ENCODE data around the gene SLC2A1.

The SLC2A1 gene

GRCh38 chr1:42960122-42960390 is 1.4 kb upstream of the SLC2A1 start:
- DNase-seq = no peak

DNA sequence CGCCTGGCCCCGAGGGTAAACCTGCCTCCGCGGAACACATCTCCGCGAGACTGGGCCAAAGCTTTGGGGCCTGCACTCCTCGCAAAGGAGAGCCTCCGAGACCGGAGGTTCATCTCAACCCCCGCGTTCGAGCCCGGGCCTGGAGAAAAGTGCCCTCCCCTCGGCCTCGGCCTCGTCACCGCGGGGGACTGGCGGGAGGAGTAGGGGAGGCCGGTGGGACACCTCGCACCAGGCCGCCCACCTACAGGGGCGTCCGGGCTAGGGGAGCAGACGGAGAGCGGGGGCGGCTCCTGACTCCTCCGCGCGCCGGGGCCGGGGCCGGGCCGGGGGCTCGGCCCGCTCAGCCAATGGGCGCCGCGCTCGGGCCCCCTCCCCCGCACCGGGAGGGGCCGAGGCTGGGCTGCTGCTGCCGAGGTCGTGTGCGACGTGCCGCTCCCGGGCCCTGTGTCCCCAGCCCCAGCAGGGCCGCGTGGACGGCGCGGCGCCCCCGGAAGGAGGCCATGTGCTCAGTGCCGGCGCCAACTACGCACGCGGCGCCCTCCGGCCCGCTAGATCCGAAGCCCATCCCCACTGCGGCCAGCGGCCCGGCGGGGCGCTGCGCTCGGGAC is 684 bp downstream of the SLC2A1 start:
- DNase-seq = peak; percentile 73

- peak; percentile 15 for DNase-seq
Observed at GRCh38 chr1:42957229-42957879, 1.3 kb downstream of the SLC2A1 start.

DNA sequence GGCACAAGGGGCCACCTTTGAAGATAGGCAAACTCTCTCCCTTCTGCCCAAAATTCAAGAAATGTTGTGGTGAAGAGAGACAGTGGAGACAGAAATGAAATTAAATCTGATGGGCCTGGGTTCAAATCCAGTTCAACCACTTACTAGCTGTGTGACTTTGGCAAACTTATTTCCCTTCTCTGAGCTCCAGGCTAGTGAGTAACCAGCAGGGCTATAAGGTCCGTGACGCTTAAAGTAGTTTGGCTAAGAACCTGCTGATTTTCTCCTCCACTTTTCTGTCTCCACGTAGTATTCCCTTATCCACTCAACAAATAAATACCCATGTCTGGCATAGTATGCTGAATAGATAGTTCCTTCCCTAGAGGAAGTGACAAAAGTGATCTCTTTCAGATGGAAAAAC is 1.9 kb downstream of the SLC2A1 start:
- no peak for DNase-seq

DNA sequence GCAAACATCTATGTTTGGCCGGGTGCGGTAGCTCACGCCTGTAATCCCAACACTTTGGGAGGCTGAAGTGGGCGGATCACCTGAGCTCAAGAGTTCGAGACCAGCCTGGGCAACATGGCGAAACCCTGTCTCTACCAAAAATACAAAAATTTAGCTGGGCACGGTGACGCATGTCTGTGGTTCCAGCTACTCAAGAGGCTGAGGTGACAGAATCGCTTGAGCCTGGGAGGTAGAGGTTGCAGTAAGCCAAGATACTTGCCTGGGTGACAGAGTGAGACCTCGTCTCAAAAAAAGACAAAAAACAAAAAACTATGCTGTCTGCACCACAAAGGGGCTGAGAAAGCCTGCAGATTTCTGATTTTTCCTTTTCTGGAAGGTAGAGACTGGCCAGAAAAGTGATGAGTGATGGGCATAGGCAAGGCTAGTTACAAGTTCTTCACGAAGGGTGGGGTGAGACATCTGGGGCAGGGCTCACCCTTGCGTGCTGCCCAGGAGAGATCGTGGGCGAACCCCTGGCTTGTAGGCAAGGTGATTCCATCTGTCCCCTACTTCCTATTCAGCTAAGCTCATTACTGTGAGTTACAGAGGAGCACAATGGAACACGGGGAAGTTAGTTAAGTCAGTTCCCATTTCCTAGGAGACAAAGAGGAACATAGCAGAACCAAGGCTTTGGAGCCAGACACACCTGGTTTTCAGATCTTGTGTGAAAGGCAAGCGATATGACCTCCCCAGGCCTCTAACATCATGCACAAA is 3.2 kb downstream of the SLC2A1 start:
- no peak for DNase-seq

DNA sequence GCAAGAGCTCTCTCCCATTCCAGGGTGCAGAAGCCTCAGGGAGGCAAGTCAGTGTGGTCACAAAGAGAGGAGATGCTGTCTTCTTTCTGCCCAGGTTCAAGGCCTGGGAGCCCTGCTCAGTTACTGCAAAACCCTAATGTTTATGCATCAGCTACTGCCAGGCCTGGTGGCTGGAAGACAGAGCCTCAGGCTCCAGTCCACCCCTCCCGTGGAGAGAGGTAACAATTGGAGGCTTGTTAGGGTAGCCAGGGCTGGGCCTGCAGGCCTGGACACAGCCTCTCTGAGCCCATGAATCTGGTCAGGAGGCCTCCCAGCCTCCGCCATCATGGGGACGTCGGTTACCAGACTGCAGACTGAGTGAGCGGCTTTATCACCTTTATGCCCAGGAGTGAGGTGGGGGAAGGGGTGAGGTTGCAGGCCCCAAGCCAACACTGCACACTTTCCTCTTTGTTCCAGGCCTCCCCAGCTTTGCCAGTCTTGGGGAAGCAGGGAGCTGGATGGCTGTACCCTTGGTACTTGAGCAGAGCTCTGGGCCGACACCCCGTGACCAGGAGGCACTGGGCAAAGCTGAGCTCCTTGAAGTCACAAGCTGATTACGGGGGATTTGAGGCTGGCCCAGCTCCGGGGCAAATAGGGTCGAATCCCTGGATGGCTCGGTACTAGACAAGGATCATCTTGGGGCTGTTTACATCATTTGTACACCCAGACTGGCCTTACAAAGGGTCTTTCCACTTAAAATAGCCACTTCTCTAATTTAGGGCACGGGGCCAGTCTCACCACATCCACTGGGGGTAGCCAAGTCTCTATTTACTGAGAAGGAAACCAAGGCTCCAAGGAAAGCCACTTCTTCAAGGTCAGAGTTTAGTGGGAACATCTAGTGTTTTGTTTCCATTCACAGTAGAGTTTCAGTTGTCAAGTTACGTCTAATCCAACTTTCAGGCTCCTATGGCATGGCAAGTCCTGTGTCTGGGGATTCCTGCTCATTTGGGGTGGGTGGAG is 5.2 kb downstream of the SLC2A1 start:
- DNase-seq = no peak

DNA sequence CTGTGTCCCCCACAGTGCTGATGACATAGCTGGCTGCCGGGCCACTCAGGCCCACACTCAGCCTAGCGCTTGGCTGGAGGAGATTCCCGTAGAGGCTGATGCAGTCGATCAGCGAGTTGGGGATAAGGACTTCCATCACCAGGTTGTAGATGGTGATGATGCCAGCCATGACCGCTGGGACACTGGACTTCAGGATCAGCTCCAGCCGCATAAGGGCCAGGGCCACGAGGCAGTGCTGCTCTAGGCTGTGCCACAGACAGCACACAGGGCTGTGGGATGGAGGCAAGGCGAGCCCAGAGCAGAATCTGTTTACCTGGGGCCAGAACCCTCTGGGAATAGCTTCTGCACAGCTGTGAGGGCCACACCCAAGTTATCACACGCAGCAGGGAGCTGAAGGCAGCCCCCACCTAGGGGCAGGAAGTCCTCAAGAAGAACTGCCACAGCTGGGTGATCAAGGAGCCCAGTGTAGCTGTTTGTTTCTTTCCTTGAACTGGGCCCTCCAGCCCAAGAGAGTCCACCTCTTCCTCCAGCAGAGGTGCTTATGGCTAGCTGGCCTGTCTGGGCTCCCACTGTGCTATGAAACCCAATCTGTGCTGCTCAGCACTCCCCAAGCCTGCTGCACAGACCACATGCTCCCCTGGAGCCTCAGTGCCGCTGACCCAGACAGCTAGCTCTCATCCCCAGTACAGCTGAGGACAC is 6.2 kb downstream of the SLC2A1 start:
- no peak for DNase-seq

DNA sequence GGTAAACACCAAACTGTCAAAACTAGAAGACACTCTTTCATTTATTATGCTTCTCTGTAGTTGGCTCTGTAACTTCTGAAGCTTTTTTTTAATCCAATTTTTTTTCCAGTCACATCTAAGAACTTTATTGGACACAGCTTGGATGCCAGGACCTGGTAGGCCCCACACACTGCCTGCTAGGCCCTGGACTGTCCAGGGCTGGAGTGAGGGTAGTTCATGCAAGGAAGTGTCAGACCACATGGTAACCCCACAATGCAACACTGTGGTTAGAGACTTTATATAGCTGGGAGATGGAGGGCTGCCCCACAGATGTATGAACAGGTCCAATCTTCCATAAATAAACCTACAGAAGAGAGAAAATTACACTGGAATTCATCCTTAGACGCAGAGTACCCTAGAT is 7.1 kb downstream of the SLC2A1 start:
- DNase-seq = no peak

GRCh38 chr1:42950116-42950481 is 8.6 kb downstream of the SLC2A1 start:
- no peak for DNase-seq

DNA sequence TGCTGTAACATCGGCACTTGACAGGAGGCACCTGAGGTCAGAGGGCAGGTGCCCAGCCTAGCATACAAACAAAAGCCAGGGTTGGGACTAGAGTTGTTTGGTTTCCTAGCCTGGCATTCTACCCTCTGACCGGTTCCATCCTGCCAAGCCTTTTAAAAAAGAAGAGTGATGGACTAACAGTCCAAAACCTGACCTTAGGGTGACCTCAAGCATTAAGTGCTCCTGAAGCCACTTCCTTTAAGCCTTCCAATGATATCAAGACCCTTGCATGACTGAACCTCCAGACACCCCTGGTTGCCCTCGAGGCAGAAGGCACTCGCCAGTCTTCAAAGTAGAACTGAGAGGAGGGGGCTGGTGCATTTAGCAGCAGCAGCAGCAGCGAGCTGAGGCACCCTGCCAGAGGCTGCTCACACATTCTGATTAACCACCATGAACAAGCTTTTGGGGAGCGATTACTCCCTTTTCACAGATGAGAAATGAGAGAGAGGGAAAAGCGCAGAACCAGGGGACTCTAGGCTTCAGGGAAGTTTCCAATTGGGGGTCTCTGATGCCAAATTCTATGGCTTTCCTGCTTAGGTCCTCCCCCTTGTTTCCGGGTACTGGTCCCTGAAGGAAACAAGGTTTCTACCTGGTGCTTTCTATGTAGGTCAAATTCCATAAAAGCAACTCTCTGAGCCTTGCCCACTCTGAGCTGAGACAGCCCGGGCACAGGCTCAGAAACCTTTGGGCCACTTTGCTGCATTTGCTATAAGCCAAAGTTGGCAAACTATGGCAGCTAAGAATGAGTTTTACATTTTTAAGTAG is 9.2 kb downstream of the SLC2A1 start:
- no peak for DNase-seq

- no peak for DNase-seq
Observed at GRCh38 chr1:42947965-42948732, 10.5 kb downstream of the SLC2A1 start.

DNA sequence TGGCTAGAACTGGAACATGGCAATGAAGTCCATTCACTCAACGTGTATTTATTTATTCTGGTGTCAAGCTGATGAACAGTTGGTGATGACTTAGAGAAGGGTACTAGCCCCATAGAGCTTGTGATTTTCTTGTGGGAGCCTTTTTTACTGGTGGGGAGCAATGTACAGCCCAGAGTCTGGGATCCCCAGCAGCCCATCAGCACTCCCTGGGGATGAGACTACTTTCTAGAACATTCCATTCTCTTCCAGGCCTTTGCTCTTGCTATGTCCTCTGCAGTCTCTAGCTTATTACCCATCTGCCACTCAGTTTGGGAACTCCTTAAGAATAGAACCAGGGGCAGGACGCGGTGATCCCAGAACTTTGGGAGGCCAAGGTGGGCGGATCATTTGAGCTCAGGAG is 11.6 kb downstream of the SLC2A1 start:
- no peak for DNase-seq

- no peak for DNase-seq
Observed at GRCh38 chr1:42946120-42946898, 12.4 kb downstream of the SLC2A1 start.

GRCh38 chr1:42945164-42945563 is 13.5 kb downstream of the SLC2A1 start:
- DNase-seq = no peak

GRCh38 chr1:42944246-42944928 is 14.3 kb downstream of the SLC2A1 start:
- no peak for DNase-seq

DNA sequence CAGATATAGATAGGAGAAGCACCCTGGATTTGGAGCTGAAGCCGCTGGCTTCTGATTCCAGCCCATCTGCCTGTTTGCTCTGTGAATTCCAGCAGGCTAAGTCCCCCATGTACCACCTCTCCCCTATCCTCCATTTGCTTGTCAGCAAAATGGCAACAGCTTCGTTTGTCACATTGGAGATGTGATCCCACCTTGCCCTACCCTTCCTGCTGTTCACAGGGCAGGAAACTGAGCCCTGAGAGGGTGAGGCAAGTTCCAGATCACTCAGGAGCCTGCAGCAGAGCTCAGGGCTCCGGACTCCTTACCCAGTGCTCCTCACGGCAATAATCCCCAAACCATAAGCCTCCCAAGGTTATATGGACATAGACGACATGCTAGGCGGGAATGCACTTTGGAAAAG is 14.9 kb downstream of the SLC2A1 start:
- DNase-seq = no peak

DNA sequence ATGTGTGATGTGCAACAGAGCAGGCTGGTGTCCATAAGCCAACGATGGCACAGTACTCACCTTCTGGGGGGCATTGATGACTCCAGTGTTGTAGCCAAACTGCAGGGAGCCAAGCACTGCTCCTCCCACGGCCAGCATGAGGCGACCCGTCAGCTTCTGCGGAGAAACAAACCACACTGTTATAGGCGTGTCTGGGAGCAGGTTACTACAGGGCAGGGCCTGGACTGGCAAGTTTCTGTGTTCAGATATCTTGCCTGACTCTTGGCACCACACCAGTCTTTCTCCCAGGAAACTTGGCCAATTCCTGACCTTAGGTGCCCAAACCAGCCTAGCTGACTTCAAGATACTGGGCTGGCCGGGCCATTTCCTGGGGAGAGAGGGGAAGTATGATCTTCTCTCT is 15.5 kb downstream of the SLC2A1 start:
- no peak for DNase-seq

DNA sequence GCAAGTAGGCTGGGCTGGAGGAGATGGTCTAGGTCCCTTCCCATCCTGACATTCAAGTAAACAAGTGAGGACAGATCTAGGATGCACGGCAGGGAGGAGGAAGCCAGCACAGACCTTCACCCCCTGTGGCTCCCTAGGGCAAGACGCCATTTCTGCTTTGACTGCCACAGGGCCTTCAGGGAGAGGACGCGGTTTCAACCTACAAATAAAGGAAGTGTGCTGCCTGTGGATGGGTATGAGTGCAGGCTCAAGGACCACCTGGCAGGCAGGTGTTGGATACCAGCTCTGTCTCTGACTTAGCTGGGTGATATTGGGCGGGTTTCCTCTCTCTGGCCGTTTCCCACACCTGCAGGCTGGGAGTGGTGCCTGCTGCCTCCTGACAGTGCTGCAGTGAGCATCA is 16.2 kb downstream of the SLC2A1 start:
- DNase-seq = no peak

- no peak for DNase-seq
Observed at GRCh38 chr1:42941640-42942330, 16.9 kb downstream of the SLC2A1 start.

All from NCI-H146 (cell line).